ENCODE results near the gene GEMIN5.

GRCh38 chr5:154881986-154882385 lies 56.0 kb downstream of the GEMIN5 start:
- TF ChIP-seq CTCF (IDR thresholded peaks at IDR 0.05) (no peak), POLR2A (IDR thresholded peaks at IDR 0.05) (no peak), POLR2AphosphoS5 (IDR thresholded peaks at IDR 0.05; ENCODE audit: insufficient read depth in 1 of 2, low read depth in 1 of 2) (no peak)

Data from vagina (tissue), 2 donors.